GM18858 (cell line): ENCODE measurements around the gene INPP1.
A peak's percentile ranks its signal among the peaks of the same experiment; 100 is the strongest.
"Not testable (repeated sequence)": the region's sequence is repeated elsewhere in the genome, so short reads cannot be mapped to it uniquely, and the experiment has no call there.

Experiments
- ATAC-seq: cut with Tn5 transposase; IDR thresholded peaks from one replicate; pipeline ENCODE4 v1.9.1; 2021; ENCODE audit not compliant: unreplicated experiment

INPP1 gene

DNA sequence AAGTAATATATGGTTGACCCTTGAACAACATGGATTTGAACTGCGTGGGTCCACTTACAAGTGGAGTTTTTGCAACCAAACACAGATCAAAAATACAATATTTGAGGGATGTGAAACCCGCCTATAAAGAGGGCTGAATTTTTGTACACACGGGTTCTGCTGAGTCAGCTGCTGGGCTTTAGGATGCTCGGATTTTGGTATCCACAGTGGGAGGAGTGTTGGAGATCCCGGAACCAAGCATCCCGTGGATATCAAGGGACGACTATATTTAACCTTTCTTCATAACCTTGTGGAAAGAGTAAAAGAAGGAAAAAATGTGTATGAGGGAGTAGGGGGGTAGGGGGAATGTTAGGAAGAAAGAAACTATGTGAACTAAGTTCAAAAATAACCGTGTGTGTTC is 10.0 kb upstream of the INPP1 start:
- ATAC-seq: no peak

DNA sequence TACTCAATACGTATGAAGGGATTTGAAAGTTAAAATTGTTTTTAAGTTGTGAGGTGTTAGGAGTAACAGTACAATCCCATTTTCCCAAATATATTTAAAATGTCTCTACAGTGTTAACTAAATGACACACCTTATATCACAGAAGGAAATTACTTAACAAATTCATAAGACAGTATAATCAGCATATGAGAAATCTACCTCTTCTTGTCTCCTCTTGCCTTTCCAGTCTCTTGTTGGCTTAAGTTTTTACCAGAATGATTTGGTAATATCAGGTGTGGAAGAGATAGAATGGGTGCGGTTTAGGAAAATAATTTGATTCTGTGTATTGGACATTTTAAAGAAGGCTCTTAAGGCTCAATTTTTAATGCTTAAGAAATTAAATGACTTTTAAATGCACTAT is 9.5 kb upstream of the INPP1 start:
- no peak for ATAC-seq

DNA sequence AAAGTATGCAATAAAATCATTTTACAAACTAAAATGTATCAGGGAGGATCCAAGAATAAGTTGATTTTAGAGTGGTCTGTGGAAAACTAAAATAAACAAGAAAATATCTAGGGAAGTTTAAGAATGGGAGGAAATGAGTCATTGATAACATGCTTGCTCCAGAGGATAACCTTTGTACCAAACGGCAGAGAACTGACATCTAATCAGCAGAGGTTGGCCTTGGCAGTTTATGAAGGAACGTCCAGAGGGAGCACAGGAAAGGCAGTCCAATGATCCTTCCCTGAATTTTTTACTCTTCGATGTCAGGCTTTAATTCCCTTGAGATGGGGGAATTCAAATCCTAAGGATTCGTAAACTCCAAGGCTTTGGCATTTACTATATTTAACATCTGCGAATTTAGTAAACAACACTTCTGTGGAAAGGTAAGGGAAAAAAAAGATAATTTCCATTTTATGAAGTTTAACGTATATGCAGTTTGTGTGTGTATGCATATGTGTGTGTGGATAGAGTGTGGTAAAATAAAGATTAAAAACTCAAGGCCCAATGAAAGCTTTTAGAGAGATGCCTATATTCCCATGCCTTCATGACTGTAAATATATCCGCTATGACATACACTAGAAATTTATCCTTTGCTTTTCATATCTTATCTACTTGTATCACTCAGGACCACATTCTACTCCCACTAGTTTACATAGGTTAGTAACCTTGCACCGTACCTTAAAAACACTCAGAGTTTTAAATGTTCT is 8.7 kb upstream of the INPP1 start:
- ATAC-seq: no peak

DNA sequence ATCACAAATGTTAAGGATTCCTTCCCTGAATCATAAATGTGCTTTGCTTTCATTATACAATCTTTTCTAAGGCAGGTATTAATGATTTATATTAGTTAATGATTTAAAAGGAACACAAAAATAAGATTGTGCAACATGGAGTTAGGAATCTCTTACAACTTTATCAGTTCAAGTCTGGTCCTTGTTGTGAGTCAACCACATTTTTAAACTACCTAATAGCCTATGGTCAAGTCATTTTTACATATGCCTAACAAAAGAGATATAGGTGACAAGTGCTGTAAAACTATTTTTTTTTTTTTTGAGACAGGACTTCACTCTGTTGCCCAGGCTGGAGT is 8.2 kb upstream of the INPP1 start:
- no peak for ATAC-seq

DNA sequence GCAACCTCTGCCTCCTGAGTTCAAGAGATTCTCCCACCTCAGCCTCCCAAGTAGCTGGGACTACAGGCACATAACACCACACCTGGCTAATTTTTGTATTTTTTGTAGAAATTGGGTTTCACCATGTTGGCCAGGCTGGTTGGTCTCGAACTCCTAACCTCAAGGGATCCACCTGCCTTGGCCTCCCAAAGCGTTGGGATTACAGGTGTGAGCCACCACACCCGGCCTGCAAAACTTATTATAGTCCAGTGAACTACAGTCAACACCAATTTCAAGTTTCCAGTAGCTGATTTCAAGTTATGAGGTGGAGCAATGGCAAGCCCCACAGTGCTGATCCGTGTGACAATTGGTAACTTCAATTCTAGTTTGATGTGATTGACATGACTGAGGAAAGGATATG is 7.8 kb upstream of the INPP1 start:
- ATAC-seq: not testable (repeated sequence)

DNA sequence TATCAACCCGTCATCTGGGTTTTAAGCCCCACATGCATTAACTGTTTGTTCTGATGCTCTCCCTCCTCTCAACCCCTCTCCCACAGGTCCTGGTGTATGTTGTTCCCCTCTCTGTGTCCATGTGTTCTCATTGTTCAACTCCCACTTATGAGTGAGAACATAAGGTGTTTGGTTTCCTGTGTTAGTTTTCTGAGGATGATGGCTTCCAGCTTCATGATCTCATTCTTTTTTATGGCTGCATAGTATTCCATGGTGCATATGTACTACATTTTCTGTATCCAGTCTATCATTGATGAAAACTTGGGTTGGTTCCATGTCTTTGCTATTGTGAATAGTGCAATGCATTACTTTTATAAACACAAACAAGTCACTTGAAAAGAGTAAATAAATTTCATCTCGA is 7.0 kb upstream of the INPP1 start:
- ATAC-seq: no peak

DNA sequence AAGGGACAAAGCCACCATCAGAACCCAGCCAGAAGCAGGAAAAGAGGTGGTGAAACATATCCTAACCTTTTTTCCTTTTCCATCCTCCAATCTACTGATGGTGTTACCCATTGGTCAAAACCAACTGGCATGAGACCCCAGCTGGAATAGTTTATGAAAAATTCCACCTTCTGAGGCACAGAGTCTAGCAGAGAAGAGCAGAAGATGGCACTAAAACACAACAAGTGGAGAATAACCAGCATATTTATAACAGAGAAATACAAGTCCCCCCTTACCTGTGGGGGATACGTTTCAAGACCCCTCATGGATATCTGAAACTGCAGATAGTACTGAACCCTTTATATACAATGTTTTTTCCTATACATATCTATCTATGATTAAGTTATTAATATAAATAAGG is 4.9 kb upstream of the INPP1 start:
- ATAC-seq: no peak

DNA sequence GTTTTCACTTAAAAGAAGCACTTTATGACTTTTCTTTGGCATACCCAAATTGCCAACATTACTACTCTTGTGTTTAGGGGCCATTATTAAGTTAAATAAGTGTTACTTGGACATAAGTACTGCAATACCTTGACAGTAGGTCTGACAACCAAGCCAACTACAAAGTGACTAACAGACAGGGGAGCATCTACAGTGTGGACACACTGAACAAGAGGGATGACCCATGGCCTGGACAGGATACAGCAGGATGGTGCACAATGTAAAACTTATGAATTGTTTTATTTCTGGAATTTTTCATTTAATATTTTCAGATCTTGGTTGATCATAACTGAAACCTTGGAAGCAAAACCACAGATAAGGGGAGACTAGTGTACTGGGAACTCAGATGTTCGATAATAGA is 4.0 kb upstream of the INPP1 start:
- no peak for ATAC-seq

DNA sequence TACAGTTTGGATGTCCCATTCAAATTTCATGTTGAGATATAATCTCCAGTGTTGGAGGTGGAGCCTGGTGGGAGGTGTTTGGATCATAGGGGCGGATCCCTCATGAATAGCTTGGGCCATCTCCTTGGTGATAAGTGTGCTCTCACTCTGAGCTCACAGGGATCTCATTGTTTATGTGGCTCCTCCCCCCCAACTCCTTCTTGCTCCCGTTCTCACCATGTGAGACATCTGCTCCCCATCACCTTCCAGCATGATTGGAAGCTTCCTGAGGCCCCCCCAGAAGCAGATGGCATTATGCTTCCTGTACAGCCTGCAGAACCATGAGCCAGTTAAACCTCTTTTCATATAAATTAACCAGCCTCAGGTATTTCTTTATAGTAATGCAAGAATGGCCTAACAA is 3.0 kb upstream of the INPP1 start:
- ATAC-seq: no peak

DNA sequence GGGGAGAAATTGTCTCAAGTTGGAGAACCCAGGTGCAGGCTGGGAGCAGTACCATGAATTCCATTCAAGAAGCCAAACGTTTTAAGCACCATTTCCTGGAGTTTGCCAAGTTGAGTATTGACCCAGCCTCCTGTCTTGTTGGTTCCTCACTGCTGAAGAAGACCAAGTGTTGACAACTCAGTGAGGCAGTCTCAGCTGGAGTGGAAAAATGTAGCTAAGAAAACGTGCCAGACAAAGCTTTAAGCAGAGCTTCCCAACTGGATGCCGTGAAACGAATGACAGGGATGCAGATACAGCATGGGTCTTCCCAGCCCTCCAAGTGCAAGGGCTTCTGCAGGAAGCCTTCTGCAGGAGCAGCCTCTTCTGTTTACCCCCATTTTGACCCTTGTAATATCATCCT is 778 bp upstream of the INPP1 start:
- no peak for ATAC-seq

DNA sequence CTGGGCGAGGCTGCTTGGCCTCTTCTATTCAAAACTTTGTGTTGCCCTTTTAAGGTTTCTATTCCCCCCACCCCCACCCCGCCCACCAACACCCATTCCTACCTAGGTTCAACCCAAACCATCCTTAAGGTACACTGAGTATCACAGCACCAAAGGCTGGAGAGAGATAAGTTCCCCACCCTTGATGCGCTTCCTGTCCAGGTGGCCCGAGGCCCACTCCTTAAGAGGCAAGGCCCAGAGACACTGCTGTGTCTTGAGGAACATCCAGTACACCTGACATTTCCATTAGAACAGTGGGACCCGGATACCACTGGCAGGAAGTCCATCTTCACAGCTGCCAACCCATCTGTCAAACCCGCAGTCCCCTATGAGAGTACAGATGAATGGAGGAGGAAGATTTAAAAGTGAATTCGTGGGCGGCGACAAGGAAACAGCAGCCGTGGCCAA is 277 bp upstream of the INPP1 start:
- no peak for ATAC-seq

DNA sequence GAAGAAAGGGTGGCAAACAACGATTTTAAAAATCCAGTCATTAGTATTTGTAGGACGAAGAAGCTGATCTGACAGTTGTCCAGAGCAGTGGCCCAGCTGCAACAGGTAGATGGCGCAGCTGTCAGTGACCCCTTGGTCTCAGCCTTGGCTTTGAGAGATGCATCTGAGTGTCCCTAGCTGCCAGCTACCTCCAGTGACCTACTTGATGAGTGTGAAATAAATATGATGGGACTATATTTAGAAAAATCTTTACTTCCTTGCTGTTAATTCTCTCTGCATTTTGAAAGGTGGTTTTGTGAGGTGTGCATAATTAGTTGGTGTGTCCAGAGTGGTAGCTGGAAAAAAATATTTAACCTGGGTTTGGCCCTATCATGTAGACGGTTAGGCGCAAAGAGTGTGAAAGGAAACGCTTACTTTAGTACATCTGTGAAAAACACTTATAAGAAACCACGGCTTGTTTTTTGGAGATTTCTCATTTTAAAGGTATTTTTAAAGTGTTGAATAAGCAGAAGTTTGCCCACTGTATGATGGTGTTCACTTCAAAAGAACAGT is 963 bp downstream of the INPP1 start:
- peak; percentile 62 for ATAC-seq

DNA sequence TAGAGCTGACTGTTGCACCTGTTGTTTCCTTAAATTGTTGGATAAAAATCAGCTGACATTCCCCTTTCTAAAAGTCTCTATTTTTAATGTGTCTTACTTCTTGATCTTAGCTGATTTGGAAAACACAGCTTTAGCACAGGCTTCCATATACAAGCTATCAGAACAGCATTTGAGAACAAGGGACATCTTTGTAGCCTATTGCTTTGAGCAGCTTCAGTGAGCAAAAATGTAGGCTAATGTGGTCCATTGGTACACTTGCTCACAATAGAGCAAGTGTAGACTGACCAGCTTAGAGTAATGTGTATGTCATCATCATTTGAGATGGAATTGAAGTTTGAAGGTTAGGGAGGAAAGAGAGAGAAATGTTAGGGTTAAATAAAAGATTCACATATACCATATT is 7.0 kb downstream of the INPP1 start:
- ATAC-seq: no peak

DNA sequence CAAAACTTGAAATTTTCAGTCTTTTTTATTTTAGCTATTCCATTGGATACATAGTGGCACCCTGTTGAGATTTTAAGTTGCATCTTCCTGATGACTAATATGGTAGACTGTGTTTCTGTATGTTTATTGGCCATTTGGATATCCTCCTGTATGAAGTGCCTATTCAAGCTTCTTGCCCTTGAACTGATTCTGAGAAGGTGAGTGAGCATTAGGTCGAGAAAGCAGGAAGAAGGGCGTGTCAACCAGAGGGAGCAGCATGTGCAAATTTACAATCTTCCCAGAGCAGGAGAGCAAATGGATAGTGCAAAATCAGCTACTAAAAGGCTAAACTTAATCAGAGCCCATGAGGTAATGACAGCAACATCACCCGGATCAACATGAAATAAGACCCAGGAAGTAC is 8.6 kb downstream of the INPP1 start:
- no peak for ATAC-seq

DNA sequence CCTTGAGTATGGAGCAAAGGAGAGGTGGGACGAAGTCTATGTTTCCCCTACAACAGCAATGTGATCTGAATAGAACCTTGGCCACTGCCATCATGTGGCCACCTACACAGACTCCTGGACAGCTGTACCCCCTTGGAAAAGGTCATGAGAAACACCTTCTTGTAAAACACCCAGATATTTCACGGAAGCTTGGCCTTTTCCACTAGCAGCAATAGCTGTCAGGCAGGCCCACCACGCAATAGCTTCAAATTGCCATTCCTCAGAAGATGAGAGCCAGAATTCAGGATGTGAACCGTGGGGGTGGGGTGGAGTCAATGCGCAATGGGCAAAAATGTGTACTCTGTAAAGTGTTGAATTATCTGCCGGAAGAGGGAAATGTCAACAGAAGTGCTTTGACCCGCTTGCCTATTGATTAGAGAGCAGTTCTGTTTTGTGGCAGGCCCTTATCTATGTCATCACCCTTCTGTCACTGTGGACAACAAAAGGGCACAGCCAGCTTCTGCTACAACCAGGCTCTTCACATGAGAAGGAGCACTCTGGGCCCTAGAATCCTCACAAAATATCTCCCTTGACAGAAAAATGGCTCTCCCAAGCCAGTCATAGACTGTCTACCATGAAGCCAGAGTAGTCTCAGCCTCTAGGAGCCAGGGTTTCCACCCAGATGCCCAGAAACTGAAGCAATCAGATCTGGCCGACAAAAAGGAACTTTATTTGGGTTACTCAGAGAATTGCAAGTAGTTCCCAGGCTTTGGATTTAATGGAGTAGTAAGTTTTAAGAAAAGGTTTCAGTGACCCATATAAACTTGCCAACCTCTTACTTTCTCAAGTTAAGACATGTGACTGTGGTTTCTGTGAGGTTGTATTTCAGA is 9.5 kb downstream of the INPP1 start:
- ATAC-seq: no peak

DNA sequence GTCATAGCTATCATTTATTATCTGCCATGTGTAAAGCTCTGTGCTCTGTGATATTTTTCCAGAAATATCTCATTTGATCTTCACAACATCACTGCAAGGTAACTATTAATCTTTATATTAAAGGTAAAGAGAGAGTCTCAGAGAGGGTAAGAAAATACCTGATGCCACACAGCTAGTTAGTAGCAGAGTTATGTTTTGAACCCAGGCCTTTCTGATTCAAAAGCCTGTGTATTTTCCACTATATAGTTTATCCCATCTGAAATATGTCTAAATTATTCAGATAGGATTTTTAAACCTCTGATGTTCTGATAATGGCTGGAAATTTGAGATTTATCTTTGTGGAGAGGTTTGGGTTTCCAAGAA is 10.1 kb downstream of the INPP1 start:
- no peak for ATAC-seq

DNA sequence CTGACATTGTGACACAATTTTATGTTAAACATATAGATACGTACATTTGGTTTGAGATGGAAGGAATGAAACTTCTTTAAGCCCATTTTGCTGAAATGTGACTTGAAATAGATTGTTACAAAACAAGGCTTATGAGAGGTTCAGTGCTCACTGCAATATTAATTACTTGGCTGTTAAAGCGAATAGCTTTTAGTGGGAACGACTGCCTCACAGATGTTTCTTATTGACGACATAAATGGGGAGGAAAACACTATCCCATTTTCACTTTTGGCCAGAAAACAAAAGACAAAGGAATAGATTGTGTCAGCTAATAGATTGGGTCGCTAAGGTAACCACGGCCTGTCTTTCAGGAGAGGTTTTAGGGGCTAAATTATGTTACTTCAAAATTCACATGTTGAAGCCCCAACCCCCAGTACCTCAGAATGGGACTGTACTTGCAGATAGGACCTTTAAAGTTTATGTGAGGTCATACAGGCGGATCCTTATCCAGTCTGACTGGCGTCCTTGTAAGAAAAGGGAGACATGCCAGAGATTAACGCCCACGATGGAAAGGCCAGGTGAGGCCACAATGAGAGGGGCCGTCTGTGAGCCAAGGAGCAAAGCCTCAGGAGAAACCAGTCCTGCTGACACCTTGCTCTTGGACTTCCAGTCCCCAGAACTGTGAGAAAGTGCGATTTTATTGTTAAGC is 10.8 kb downstream of the INPP1 start:
- no peak for ATAC-seq

DNA sequence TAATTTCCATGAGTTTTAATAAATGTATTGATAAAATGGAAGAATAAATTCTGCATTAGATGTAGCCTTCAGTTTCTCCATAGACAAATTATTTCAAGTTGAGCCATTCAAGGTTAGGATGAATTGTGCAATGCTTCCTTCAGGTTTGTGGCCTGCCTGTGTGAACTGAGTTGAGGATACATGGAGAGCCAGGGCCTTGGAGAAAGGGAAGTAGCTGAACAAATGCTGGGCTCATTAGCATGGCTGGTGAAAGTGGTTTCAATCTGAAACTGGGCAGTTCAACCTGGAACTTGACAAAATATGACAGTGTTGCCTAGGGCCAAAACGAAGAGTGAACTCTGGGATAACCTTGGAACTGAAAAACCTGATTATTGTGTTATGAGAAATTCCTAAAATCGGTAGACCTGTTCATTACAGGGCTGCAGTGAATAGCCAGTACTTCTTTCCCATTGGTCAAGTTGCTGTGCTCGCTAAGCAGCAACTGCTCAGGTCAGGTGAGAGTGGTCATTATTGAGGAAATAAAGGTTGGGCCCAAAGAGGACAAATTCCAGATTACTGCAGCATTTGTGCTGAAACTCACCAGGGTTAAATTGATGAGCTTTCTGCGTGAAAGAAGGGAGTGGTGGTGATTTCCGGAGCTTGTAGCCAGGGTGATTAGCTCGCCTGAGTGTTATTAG is 12.7 kb downstream of the INPP1 start:
- no peak for ATAC-seq

DNA sequence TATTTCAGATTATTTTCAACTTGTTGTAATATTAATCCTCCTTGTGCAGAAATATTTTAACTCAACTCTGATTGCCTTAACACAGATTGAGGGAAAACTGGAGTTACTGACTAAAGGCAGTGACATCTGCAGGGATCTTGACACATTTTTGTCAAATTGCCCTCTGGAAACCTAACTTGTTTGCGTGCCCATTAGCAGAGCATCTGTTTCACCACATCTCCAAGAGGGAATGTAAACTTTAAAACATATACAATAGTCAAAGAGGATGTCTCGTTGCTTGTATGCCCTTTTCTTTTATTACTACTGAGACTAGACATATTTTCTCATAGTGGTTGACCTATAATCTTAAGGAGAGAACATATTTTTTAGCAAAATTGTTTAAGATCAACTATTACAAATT is 14.2 kb downstream of the INPP1 start:
- no peak for ATAC-seq

DNA sequence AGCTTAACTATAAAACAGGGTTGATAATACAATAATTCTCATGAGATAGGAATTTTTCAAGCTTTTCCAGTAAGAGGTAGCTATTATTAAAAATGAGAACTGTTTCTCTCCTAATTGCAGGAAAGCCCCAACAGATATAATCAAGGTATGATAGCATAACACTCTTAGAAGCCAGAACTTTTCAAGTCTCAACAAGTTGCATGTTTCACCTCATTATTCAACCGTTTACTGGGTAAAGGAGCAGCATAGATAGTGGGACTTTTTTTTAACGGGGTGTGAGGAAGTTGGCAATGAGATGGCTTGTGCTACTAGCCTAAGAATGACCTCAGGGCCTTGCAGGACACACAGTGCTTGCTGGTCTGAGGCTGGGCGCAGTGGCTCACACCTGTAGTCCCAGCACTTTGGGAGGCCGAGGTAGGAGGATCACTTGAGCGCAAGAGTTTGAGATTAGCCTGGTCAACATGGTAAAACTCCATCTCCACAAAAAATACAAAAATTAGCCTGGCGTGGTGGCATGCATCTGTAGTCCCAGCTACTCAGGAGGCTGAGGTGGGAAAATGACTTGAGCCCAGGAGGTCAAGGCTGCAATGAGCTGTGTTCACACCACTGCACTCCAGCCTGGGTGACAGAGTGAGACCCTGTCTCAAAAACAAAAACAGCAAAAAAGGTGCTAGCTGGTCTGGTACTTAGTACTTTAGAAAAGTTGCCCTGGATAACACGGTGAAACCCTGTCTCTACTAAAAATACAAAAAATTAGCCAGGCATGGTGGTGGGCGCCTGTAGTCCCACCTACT is 15.5 kb downstream of the INPP1 start:
- ATAC-seq: not testable (repeated sequence)
